NCI-H748 treated with DMSO at 0.1 percent for 48 hours (cell line): ENCODE measurements around the gene ARHGAP8.

Source experiments
- DNase-seq: peaks from one replicate; lab custom pipeline; 2025; lab: John Stamatoyannopoulos, UW

The ARHGAP8 gene

DNA sequence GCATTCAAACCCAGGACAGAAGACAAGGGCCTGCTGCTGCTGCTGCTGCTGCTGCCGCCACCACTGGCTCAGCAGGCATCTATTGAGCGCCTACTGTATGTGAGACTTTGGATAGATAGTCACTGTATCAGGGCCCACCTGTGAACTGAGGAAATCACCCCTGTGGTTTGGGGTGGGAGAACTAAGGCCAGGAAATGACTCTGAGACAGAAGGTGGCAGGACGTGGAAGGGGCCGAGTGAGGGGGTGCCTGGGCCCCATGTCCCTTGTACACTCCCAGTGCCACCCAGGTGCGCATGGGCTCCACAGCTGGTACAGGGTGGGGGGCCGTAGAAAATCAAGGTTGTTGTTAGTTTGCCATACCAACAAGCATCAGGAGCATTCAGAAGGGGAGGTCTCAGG lies 50.6 kb downstream of the ARHGAP8 start:
- DNase-seq, result no peak

DNA sequence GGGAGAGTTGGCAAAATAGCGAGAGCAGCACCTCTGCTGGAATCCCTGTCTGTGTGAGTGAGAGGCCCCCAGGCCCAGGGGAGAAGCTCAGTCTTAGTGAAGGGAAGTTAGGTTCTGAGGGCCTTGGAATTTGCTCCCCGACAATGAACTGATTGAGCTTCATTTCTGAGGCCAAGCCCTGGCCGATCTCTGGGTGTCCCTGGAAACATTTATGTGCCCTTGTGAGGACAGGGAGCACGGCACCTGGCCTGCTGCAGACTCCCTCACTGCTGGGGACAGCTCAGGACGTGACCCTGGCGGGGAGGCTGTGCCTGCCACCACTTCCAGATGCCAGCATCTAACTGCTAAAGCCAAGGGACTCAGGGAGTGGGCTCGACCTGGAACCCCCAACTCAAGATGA lies 52.0 kb downstream of the ARHGAP8 start:
- no peak for DNase-seq

DNA sequence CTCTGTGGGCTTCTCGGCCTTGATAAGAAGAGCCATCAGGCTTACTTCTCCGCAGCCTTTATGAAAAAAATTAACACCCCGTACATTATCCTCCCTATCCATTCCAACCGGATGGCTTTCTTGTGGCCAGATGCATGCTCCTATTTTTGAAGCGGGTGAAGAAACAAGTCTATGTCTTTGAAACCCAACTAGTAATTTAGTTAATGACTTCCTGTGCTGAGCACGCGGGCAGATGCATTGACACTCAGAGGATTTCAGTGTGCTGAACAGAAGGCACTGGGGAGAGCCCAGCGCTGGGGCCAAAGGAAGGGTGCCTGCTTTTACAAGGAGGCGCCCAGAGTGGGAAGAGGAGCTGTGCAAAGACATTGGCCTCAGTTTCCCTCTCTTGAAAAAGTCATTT lies 53.3 kb downstream of the ARHGAP8 start:
- DNase-seq, result no peak

DNA sequence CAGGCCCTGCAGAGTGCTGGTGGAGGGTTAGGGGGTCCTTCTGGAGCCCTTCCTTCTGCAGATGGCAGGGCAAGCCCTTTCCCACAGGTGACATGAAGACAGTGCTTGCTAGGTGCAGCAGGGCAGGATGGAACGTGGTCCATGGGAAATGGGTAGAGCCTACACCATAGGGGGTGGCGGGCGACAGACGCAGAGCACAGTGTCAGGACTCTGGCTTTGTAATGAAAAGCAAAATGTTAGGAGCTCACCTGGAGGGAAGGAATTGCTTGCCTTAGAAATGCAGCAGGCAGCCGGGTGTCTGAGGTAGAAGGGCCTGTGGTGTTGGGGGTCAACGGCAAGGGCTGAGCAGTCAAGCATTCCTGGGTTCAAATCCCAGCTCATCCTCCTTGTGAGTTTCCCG lies 54.9 kb downstream of the ARHGAP8 start:
- no peak for DNase-seq

DNA sequence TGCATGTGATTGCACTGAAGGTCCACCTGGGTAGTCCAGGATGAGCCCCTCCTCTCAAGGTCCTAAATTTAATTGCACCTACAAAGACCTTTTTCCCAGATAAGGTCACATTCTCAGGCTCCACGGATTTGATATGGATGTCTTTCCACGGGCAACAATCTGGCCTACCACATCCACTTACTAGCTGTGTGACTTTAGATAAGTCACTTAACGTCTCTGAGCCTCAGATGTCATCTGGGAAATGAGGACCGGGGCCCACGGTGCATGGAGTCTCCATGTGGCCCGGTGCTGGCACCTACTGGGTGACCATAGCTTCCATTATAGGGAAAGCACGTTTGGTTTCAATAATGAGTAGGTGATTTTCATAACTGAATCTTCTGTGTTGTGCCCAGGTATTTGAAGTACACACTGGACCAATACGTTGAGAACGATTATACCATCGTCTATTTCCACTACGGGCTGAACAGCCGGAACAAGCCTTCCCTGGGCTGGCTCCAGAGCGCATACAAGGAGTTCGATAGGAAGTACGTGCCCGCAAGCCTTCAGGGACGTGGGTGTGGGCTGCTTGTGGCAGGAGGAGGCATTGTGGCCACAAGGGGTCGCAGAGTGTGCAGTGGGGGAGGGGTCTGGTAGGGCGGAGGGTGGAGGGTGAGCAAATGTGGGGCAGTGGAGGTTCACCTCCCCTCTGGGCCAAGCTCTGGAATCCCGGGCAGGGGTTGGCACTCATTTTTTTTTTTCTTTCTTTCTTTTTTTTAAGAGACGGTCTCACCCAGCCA lies 55.7 kb downstream of the ARHGAP8 start:
- DNase-seq, result no peak

- no peak for DNase-seq
Observed at GRCh38 chr22:44809456-44809855, 57.1 kb downstream of the ARHGAP8 start.

DNA sequence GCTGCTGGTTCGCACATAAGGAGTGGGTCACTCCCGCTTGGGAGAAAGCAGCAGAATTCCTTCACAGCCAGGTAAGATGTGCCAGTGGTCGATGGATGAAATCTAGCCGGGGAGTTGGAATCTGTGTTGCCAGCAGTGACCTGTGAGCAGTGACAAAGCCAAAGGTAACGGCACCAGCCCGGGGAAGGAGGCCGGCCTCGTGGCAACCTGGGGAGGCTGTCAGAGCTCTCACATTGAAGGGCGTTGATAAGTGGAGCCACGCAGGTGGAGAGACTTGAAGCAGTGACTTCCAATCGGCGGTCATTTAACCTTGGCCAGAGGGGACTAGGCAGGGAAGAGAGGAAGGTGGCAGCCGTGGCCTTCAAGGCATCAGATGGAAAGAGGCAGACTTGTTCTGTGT lies 58.8 kb downstream of the ARHGAP8 start:
- DNase-seq, result no peak

DNA sequence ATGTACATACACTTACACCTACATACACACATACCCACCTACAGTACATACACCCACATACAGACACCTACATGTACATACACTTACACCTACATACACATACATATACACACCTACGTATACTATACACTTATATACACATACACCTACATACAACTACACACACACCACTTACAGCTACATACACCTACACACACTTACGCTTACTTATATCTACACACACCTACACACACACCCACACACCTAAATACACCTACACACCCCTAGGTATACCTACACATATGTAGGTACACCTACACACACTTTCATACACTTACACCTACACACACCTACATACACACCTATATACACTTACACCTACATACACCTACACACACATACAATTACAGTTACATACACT lies 61.0 kb downstream of the ARHGAP8 start:
- DNase-seq, result no peak

DNA sequence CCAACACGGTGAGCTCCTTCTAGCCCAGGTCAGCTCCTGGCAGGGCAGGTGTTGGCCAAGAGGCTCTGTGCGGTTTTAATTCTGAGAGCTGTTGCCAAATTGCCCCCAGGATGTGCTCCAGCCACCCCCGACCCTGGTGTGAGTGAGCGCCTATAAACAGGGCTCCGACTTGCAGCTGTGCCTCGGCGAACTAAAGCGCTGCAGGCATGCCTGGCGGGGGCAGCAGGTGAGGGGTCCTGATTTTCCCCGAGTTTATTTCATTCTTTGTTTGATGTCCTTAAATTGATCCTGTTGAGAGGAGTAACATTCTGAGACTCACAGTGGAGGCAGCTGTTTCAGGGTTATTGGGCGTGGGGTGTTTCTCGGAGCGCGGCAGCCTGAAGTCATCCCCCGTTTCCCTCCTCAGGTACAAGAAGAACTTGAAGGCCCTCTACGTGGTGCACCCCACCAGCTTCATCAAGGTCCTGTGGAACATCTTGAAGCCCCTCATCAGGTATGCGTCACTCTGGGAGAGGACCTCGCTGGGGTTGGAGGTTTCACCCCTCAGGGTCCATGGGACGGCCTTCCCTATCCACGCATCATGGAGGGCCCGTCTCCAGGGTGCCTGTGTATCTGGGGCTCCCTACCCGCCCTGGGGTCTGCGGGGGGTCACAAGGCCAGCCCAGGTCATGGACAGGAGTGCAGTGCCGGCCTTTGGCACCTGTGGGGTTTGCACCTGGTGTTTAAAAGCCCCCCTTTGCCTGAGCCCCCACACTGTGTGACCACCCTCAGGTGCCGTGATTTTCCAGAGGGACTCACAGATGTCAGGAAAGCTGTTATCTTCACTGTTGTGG lies 62.1 kb downstream of the ARHGAP8 start:
- no peak for DNase-seq

DNA sequence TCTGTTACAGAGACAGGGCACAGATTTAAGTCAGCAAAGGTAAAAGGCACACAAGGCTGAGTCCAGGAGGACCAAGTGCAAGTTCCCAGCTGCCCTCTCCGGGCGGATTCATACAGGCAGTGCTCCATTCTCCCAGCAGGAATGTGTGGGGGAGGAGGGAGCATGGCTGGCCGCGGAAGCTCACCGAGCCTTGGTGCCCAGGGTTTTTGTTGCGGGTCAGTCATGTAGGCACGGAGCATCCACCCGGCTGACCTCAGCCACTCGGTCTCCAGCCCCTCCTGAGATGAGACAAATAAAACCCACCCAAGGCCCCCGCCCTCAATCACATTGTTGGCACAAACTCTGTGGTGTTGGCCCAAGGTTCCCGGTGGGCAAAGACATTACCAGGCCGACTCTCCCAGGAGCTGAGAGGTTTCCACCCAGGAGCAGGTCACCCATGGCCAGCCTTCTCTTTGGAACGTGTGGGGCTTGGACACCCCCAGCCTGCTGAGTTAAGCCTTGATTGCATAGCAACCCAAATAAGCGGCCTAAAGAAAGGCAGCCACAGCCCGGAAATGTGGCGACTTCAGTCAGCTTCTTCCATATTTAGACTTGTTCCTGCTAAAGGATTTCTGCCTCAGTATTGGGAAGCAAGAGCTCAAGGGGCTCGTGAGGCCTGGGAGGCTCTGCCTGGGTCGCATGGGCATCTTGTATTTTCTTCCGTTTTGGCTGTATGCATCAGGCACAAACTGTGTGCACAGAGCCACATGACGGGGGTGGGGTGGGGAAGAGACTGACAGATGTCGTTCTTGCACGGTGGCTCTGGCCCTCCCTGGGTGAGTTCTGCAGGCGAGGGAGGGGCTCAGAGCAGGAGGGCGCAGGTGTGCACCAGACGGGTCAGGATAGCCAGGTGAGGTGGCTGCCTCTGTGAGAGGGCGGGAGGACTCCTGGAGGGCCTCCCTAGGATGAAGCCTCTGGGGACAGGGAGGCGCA lies 63.0 kb downstream of the ARHGAP8 start:
- DNase-seq, result no peak

- no peak for DNase-seq
Observed at GRCh38 chr22:44816141-44816540, 63.8 kb downstream of the ARHGAP8 start.

DNA sequence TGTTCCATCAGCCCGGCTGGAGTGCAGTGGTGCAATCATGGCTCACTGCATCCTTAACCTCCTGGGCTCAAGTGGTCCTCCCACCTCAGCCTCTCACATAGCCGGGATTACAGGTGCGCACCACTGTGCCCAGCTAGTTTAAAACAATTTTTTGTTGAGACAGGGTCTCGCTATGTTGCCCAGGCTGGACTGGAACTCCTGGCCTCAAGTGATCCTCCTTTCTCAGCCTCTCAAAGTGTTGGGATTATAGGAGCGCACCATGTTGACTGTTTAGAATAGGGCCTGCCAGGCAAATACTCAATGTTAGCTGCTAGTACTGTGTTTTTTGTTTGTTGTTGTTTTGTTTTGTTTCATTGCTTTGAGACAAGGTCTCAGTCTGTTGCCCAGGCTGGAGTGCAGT lies 66.4 kb downstream of the ARHGAP8 start:
- DNase-seq, result no peak

DNA sequence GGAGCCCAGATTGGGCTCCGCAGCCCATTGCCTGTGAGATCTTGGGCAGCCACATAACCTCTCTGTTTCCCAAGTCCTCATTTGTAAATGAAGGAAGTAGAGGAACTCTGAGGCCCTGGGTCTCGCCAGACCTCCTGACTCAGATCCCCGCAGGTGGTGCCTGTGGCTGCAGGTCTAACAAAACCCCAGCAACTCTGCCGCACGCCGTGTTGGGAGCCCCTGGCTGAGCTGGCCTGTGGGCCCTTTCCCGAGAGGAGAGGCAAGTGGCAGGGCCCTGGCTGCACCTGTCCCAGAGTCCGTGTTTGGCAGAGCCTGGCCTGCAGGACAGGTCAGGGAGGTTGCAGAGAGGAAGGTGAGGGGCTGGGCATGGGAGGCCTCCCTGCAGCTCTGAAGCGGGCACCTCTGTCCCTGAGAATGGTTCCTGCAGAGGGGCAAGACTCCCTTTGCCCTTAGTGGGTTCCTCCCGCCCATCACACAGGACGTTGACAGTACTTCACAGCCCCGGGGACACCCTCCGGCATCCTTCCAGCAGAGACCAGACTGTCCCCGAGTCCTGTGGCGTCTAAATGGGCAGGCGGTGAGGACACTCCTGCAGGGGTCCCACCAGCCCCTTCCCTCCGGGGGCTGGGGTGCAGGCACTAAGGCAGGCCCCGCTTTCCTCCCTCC lies 67.7 kb downstream of the ARHGAP8 start:
- no peak for DNase-seq

DNA sequence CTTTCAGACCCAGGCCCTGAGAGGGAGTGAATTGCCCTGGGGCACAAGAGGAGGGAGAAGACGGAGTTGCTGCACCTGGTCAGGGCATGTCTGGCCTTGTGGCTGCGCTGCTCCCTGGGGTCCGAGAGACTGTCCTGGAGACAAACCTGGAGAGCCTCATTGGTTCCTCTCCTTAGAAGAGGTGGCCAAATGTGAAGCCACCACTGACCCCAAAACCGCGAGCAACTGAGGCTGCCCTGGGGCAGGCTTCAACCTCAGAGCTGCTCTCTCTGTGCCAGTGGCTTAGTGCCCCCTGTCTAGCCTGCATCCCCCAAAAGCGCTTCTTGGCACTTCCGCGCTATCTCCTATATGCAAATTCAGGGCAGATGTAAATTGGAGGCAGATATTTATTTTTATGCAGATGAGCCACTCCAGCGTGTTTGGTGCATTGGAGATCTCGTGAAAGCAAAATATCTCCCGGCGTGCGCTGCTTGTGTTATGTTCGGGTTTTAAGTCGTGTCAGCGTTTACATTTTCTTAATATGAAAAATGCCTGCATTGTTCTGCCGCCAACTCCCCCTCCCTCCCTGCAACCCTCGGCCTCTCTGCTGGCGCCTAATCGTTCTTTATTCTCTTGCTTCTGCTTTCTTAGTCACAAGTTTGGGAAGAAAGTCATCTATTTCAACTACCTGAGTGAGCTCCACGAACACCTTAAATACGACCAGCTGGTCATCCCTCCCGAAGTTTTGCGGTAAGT lies 69.5 kb downstream of the ARHGAP8 start:
- DNase-seq, result no peak

- no peak for DNase-seq
Observed at GRCh38 chr22:44822534-44822933, 70.2 kb downstream of the ARHGAP8 start.

DNA sequence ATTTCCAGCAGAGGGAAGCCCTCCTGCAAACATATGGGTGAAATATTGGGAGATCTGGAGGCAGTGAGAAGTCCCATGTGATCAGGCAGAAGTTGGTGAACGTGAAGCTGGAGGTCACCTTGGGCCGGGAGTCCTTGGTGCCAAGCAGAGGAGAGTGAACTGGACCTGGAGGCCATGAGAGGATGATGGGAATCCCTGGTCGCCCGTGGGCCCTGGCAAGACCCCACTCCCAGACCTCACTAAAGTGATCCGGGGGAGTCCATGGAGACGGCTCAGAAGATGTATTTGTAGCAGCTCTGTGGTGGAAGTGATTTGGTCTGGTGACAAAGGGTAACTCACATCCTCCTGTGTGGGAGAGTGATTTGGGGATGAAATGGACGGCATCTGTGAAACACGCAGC lies 71.0 kb downstream of the ARHGAP8 start:
- no peak for DNase-seq

GRCh38 chr22:44823806-44824205 lies 71.4 kb downstream of the ARHGAP8 start:
- no peak for DNase-seq

DNA sequence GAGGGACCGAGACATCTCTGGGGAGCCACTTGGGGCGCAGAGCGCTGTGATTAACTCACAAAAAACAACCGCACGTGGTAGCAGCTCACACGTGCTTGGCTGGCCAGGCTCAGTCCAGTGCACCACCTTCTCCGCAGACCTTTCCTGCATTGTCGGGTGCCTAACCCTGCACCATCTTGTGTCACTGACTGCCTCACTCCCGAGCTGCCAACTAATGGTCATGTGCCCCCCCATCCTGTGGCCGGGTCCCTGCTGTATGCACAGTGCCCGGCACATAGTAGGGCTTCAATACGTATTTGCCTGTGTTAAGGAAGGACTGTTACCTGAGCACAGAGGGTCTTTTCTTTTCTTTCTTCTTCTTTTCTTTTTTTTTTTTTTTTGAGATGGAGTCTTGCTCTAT lies 71.9 kb downstream of the ARHGAP8 start:
- no peak for DNase-seq

DNA sequence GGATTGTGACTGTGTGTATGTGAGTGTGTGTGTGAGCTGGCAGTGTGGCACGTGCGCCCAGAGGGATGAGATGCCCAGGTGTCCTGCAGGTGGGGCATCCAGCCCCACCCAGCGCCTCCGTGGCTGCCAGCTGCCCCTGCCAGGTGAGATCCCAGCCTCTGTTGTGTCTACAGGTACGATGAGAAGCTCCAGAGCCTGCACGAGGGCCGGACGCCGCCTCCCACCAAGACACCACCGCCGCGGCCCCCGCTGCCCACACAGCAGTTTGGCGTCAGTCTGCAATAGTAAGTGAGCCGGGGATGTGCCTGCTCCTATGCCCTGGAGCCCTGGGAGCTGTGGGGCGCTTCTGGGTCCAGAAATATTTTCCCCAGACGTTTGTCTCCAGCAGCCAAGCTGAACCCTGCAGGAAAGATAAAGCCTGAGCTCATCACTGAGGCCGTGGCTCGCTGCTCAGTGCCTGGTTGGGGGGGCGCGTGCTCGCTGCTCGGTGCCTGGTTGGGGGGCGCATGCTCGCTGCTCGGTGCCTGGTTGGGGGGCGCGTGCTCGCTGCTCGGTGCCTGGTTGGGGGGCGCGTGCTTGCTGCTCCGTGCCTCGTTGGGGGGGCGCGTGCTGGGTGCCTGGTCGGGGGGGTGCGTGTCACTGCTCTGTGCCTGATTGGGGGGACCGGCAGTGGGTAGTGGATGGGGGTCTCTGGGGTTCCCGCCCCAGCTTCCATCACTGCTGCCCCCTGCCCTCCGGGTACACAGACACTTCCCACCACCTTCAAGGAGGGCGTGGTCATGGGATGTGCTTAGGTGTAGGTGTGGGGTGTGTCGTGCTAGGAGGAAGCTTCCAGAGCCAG lies 73.2 kb downstream of the ARHGAP8 start:
- DNase-seq, result no peak

GRCh38 chr22:44827666-44828190 lies 75.4 kb downstream of the ARHGAP8 start:
- DNase-seq, result no peak
